COLO668 (cell line): ENCODE data around the gene OXTR.
"Not testable (repeated sequence)": the region's sequence is repeated elsewhere in the genome, so short reads cannot be mapped to it uniquely, and the experiment has no call there.

ENCODE experiments used
- DNase-seq: peaks from one replicate; lab custom pipeline; 2025; ENCODE audit not compliant: unreplicated experiment; lab: John Stamatoyannopoulos, UW

The OXTR gene

GRCh38 chr3:8743021-8743601 is 26.3 kb downstream of the OXTR start:
- no peak for DNase-seq

DNA sequence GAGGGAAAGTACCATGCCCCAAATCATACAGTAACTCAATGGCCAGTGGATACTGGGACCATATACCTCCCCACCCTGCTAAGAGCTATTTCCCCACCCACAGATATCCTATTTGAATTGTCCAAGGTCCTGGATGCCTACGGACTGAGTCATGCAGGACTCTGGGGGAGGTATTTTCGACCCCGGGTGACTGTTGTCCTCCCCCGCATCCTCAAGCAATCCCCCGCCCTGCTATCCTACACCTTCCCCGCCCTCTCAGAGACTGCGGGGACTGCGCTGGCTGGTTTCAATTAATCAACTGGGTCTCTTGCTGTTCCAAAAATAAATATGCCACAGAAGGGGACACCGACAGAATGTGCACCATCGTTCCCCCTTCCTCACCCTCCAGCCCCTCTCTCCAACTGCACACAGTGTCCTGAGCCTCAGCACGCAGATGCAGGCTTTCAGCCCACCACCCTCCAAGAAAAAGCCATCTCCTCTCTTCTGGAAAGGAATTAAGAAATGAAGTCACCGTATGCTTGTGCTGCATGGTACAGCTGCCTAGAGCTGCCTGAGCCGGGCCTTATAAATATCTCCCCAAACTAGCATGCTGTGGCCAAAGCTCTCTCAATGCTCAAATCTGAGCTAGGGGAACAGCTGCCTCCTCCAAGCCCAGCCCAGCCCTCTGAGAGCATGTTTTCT is 27.7 kb downstream of the OXTR start:
- DNase-seq: no peak

- no peak for DNase-seq
Measured at GRCh38 chr3:8739757-8740504, 29.5 kb downstream of the OXTR start.

DNA sequence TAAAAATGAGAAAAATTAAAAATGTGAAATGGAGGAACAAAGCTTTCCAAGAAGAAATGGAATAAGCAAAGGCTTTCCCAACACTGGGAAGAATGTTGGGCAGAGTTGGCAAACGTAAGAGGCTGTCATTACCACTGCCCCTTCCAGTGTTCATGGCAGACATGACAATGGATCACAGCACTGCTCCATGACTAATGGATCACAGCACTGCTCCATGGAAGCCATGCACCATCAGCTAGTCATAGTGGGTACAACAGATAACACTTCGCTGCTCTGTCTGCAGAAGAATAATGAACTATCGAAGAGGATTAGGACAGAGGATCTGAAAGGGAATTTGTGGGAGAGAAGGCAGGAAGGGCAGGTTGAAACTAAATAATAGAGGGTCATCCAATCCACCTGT is 30.8 kb downstream of the OXTR start:
- DNase-seq: no peak

DNA sequence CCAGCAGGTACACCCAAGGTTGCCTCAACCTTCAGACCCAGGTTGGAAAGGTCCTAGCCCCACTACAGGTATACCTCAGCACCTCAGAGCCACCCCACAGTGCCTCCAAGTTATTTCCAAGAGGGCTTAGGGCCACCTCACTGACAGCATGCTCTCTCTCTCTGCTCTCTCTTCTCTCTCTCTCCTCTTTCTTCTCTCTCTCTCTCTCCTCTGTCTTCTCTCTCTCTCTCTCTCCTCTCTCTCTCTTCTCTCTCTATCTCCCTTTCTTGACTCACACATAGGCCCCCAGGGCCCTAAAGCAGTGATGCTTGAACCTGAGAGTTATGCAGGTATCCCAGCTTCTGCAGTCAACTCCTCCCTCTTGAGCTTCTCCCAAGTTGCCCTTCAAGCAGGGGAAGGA is 31.6 kb downstream of the OXTR start:
- no peak for DNase-seq

DNA sequence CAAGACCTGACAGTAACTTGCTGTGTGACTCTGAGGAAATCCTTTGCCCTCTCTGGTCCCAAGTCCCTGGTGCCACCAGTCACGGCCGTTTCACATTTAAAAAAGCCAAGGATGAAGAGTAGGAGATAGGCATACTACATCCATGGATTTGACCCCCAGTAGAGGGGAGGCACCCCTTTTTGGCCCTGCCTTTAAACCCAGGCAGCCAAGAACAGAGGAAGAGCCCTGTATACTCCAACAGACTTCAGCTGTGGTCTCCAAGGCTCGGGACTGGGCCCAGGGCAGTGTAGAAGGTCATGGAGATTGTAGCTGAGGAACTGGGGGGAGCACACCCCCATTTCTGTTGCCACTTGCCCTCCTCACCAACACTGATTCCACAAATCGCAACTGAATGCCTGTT is 32.1 kb downstream of the OXTR start:
- DNase-seq: no peak

- no peak for DNase-seq
Measured at GRCh38 chr3:8736436-8736835, 33.0 kb downstream of the OXTR start.

- no peak for DNase-seq
Measured at GRCh38 chr3:8734908-8735307, 34.5 kb downstream of the OXTR start.

DNA sequence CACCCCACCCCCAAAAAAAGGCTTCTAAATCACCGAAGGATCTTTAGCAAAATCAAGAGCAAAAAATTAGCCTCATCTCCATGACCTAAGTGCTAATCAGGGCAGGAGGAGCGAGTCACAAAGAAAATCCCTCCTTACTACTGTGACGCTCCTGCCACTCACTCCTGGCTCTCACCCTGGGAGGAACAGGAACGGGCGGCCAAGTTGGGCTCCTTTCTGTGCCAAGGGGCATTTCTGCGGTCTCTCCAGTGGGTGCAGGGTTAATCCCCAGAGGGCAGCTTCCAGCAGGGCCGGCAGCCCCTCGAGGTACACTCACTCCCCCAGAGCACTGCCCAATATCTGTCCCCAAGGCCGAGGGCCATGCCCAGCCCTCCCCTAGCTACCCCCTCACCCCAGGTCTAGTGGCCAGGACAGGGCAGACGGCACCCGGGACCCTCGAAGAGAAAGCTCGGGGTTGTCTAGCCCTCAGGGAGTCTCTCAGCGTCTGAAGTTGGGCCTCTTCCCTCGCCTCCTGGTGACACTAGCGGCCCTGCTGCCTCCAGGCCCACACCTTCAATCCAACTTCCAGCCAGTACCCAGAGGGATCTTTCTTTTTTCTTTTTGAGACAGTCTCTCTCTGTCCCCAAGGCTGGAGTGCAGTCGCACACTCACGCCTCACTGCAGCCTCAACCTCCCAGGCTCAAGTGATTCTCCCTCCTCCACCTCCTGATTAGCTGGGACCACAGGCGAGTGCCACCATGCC is 35.1 kb downstream of the OXTR start:
- no peak for DNase-seq

DNA sequence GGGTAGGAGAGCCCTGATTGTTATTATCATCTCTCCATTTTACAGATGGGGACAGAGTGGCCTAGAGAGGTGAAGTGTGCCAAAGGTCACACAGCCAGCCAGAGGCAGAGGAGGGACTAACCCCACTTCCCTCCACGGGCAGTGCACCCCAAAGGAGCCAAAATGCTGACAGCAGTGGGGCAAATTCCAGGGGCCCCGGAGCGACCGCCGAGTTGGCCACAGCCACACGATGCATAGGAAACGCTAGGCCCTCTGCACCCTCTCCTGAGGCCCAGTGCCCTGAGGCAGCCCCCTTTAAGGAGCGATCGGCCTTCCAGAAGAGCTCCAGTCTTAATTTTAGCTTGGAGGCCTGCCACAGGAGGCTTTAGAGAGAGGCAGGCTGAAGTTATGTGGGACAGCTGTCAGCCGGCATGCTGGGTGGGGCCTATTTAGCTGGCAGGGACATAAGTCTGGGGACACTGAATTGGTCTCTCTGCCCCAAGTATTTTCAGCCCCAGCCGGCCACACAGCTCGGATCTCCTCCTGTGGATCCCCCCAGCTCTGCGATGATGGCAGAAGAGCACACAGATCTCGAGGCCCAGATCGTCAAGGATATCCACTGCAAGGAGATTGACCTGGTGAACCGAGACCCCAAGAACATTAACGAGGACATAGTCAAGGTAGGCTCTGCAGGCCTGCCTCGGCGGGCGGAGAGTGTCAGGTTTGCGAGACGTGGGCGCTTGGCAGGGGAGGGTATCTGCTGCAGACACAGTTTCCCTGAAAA is 35.9 kb downstream of the OXTR start, which contains the start of gene CAV3:
Gene CAV3 (plus strand): TSS at position 471 of the 763 bp plus-strand sequence. CDS start 75 bp downstream, at position 546.
- DNase-seq: no peak

- no peak for DNase-seq
Measured at GRCh38 chr3:8732413-8732812, 37.0 kb downstream of the OXTR start.

DNA sequence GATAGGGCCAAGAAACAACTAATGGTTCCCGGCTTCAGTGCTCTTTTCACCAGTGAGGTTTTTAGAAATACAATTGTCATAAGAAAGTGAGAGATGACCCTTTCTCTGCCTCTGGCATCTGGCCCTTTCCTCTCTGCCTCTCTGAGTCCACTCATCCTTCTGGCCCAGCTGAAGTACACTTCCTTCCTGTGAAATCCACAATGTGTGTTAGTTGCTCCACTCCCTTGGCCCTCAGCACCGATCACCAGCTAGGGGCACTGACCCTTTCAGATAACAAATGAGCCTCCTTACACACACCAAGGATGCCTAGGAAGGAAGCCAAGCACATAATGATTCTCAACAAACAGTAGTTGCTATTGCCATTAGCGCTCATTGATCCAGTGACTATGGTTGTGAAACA is 38.8 kb downstream of the OXTR start:
- DNase-seq: no peak

DNA sequence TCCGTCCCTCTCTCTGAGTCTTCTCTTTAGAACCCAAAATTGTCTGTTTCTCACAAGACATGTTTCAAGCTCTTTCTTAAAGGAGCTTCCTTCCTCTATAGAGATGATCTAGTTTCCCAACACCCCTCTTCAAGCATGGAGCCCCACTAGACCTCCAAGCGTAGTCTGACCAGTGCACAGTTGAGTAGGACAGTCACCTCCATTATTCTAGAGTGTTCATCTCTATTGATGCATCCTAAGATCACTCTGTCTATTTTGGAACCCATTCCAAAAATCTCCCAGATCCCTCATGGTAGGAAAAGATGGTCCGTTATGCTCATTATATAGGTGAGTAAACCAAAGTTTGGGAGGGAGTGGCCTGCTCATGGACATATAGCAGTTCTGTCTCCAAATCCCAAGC is 39.9 kb downstream of the OXTR start:
- DNase-seq: no peak

DNA sequence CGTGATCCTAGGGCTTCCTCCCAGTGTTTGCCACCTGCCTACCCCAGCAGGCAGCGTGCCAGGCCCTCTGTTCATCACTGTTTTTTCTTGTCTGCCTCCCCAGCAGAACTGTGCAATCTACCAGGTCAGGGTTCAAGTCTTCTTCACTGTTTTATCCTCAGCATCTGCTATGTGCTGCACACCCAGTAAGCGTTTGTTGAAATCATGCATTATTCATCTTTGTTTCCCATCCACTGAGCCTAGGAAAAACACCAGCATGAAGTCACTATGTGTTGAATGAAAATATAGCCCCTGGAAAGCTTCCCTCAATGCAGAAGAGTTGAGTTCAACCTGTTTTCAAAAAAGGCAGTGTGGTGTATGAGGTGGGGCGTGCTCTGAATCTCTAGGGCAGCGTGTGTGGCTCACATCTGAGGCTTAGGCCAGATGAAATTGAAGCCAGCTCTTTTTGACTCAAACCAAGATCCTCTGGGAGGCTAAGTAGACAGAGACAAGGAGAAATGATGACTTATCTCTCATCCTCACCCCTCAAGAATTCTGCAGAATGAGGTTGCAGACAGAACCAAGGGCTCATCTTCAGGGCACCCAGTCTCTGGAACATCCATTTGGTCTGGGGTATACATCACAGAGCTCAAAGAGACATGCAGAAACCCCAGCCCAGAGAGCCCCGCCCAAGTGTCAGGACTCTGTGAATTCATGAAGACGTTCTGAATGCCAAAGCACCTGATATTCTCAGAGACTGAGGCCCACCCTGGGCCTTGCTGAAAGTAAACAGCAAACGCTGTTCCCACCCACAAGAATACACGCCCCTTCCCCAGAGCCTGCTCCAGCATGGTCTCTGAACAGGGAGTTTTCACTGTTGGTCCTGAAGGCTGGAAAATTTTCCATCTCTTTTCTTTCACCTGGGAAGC is 41.6 kb downstream of the OXTR start:
- DNase-seq: no peak

DNA sequence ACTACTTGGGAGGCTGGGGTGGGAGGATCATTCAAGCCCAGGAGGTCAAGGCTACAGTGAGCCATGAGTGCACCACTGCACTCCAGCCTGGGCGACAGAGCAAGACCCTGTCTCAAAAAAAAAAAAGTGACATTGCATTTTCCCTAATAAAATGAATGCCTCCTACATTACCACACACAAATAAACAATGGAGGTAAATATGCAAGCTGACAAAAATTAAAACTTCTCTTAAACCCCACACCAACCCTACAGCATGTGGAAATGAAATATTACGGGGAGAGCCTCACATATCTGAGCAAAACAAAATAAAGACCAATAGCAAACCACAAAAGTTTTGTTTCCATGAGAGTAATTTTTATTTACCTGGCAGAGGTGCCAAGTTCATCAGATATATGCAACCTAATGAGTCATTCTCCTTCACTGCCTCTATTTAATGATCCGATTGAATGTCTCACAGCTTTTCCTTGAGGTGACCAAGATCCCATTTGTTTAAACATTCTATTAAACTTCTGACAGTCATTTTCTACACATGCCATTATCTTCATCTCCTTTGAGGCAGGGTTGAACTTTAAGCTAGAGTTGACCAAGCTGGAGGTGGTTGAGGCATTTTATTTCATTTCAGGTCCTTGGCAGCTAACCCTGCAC is 45.2 kb downstream of the OXTR start:
- no peak for DNase-seq

- no peak for DNase-seq
Measured at GRCh38 chr3:8723612-8724011, 45.8 kb downstream of the OXTR start.

- no peak for DNase-seq
Measured at GRCh38 chr3:8722808-8723207, 46.6 kb downstream of the OXTR start.

GRCh38 chr3:8715757-8716156 is 53.7 kb downstream of the OXTR start:
- not testable (repeated sequence) for DNase-seq
